Activated naive CD8-positive, alpha-beta T cell treated with anti-CD3 and anti-CD28 coated beads for 36 hours (primary cell): ENCODE data around the gene TTC7B. TPM values are rescaled to one million over a fixed set of nuclear protein-coding genes. Genes with fewer than 3 reads are reported as not detected.

Experiments used
- DNase-seq: peaks from one replicate; pipeline ENCODE4 v3.0.0; 2021
- H3K27ac Mint-ChIP-seq: one replicate; pipeline ENCODE4 v1.8.0; 2022; ENCODE audit warnings: mild to moderate bottlenecking, moderate library complexity, mixed read lengths
- H3K27me3 Mint-ChIP-seq: one replicate; pipeline ENCODE4 v1.8.0; 2022; ENCODE audit warnings: mild to moderate bottlenecking, mixed read lengths
- H3K36me3 Mint-ChIP-seq: one replicate; pipeline ENCODE4 v1.8.0; 2021; ENCODE audit warnings: mild to moderate bottlenecking, mixed read lengths
- H3K4me1 Mint-ChIP-seq: one replicate; pipeline ENCODE4 v1.8.0; 2021; ENCODE audit warnings: mixed read lengths
- H3K4me3 Mint-ChIP-seq: one replicate; pipeline ENCODE4 v1.8.0; 2022; ENCODE audit warnings: mild to moderate bottlenecking, moderate library complexity, mixed read lengths
- H3K9me3 Mint-ChIP-seq: one replicate; pipeline ENCODE4 v1.8.0; 2022; ENCODE audit warnings: mixed read lengths
- total RNA-seq, 2 experiments: library from RNA; stranded (reverse); gene quantifications; one replicate each; pipeline ENCODE4 v1.2.3, GENCODE V29; 2021

TTC7B gene
- total RNA-seq, 2 experiments from 2014 or later, result 7.1 to 7.6 TPM

- no peaks in the 10 kb centered on the region for H3K4me1 Mint-ChIP-seq
- no peak for DNase-seq
- H3K27me3 Mint-ChIP-seq, result no peaks in the 10 kb centered on the region
- H3K9me3 Mint-ChIP-seq, result no peaks in the 10 kb centered on the region
- no peaks in the 10 kb centered on the region for H3K36me3 Mint-ChIP-seq
- H3K27ac Mint-ChIP-seq, result no peak overlapping the region
- no peak overlapping the region for H3K4me3 Mint-ChIP-seq
Measured at GRCh38 chr14:90703841-90704737, 112.1 kb downstream of the TTC7B start.

GRCh38 chr14:90700933-90701776 is 115.1 kb downstream of the TTC7B start:
- Mint-ChIP-seq H3K27ac (no peak overlapping the region), H3K4me3 (no peak overlapping the region), H3K27me3 (peaks cover 3% of the 10 kb centered on the region), H3K4me1 (peaks cover 4% of the 10 kb centered on the region), H3K36me3 (no peaks in the 10 kb centered on the region), H3K9me3 (no peaks in the 10 kb centered on the region)
- DNase-seq, result no peak

- no peaks in the 10 kb centered on the region for H3K36me3 Mint-ChIP-seq
- peaks cover 3% of the 10 kb centered on the region for H3K27me3 Mint-ChIP-seq
- DNase-seq, result no peak
- no peak overlapping the region for H3K27ac Mint-ChIP-seq
- peaks cover 4% of the 10 kb centered on the region for H3K4me1 Mint-ChIP-seq
- H3K9me3 Mint-ChIP-seq, result no peaks in the 10 kb centered on the region
- H3K4me3 Mint-ChIP-seq, result no peak overlapping the region
Measured at GRCh38 chr14:90699016-90699415, 117.2 kb downstream of the TTC7B start.

- no peaks in the 10 kb centered on the region for H3K9me3 Mint-ChIP-seq
- peaks cover 4% of the 10 kb centered on the region for H3K4me1 Mint-ChIP-seq
- DNase-seq, result no peak
- no peaks in the 10 kb centered on the region for H3K36me3 Mint-ChIP-seq
- H3K27me3 Mint-ChIP-seq, result peaks cover 3% of the 10 kb centered on the region
- H3K4me3 Mint-ChIP-seq, result no peak overlapping the region
- H3K27ac Mint-ChIP-seq, result no peak overlapping the region
Measured at GRCh38 chr14:90698379-90698869, 117.8 kb downstream of the TTC7B start.

- Mint-ChIP-seq H3K27ac (no peak overlapping the region), H3K27me3 (peaks cover 3% of the 10 kb centered on the region), H3K4me3 (no peak overlapping the region), H3K4me1 (peaks cover 4% of the 10 kb centered on the region), H3K9me3 (no peaks in the 10 kb centered on the region), H3K36me3 (no peaks in the 10 kb centered on the region)
- DNase-seq, result peak; percentile 71
Measured at GRCh38 chr14:90697577-90698206, 118.5 kb downstream of the TTC7B start.

GRCh38 chr14:90697132-90697531 is 119.1 kb downstream of the TTC7B start:
- no peak for DNase-seq
- H3K36me3 Mint-ChIP-seq, result no peaks in the 10 kb centered on the region
- peaks cover 3% of the 10 kb centered on the region for H3K27me3 Mint-ChIP-seq
- peaks cover 4% of the 10 kb centered on the region for H3K4me1 Mint-ChIP-seq
- H3K9me3 Mint-ChIP-seq, result no peaks in the 10 kb centered on the region
- H3K4me3 Mint-ChIP-seq, result no peak overlapping the region
- H3K27ac Mint-ChIP-seq, result no peak overlapping the region

- H3K27ac Mint-ChIP-seq, result no peak overlapping the region
- no peaks in the 10 kb centered on the region for H3K9me3 Mint-ChIP-seq
- no peak overlapping the region for H3K4me3 Mint-ChIP-seq
- DNase-seq, result no peak
- H3K27me3 Mint-ChIP-seq, result peaks cover 3% of the 10 kb centered on the region
- H3K36me3 Mint-ChIP-seq, result no peaks in the 10 kb centered on the region
- H3K4me1 Mint-ChIP-seq, result peaks cover 4% of the 10 kb centered on the region
Measured at GRCh38 chr14:90696720-90697119, 119.5 kb downstream of the TTC7B start.

GRCh38 chr14:90695997-90696660 is 120.1 kb downstream of the TTC7B start:
- H3K36me3 Mint-ChIP-seq, result no peaks in the 10 kb centered on the region
- DNase-seq, result no peak
- no peaks in the 10 kb centered on the region for H3K9me3 Mint-ChIP-seq
- H3K4me1 Mint-ChIP-seq, result peaks cover 4% of the 10 kb centered on the region
- no peak overlapping the region for H3K4me3 Mint-ChIP-seq
- H3K27ac Mint-ChIP-seq, result no peak overlapping the region
- H3K27me3 Mint-ChIP-seq, result peaks cover 3% of the 10 kb centered on the region

- Mint-ChIP-seq H3K36me3 (no peaks in the 10 kb centered on the region), H3K9me3 (no peaks in the 10 kb centered on the region), H3K4me1 (peaks cover 5% of the 10 kb centered on the region), H3K27ac (no peak overlapping the region), H3K27me3 (peaks cover 3% of the 10 kb centered on the region), H3K4me3 (no peak overlapping the region)
- no peak for DNase-seq
Measured at GRCh38 chr14:90693413-90693812, 122.8 kb downstream of the TTC7B start.

- H3K27ac Mint-ChIP-seq, result no peak overlapping the region
- H3K36me3 Mint-ChIP-seq, result no peaks in the 10 kb centered on the region
Measured at GRCh38 chr14:90692826-90693225, 123.4 kb downstream of the TTC7B start.

GRCh38 chr14:90692061-90692460 is 124.2 kb downstream of the TTC7B start:
- Mint-ChIP-seq H3K36me3 (no peaks in the 10 kb centered on the region), H3K4me3 (no peak overlapping the region), H3K27ac (no peak overlapping the region), H3K4me1 (peaks cover 4% of the 10 kb centered on the region), H3K9me3 (no peaks in the 10 kb centered on the region), H3K27me3 (no peaks in the 10 kb centered on the region)
- DNase-seq, result no peak

More at GRCh38 chr14:90692826-90693225, 123.4 kb downstream of the TTC7B start:
- Mint-ChIP-seq H3K4me1 (peaks cover 5% of the 10 kb centered on the region), H3K9me3 (no peaks in the 10 kb centered on the region), H3K4me3 (no peak overlapping the region), H3K27me3 (peaks cover 3% of the 10 kb centered on the region)
- DNase-seq, result no peak

GRCh38 chr14:90691627-90692026 is 124.6 kb downstream of the TTC7B start:
- H3K27ac Mint-ChIP-seq, result no peak overlapping the region
- H3K27me3 Mint-ChIP-seq, result no peaks in the 10 kb centered on the region
- H3K4me1 Mint-ChIP-seq, result peaks cover 2% of the 10 kb centered on the region
- H3K9me3 Mint-ChIP-seq, result no peaks in the 10 kb centered on the region
- no peak overlapping the region for H3K4me3 Mint-ChIP-seq
- H3K36me3 Mint-ChIP-seq, result no peaks in the 10 kb centered on the region
- no peak for DNase-seq

GRCh38 chr14:90687680-90688079 is 128.6 kb downstream of the TTC7B start:
- Mint-ChIP-seq H3K4me3 (no peak overlapping the region), H3K4me1 (peaks cover 2% of the 10 kb centered on the region)

GRCh38 chr14:90682615-90683014 is 133.6 kb downstream of the TTC7B start:
- no peak overlapping the region for H3K27ac Mint-ChIP-seq
- no peaks in the 10 kb centered on the region for H3K9me3 Mint-ChIP-seq
- no peak overlapping the region for H3K4me3 Mint-ChIP-seq
- peaks cover 18% of the 10 kb centered on the region for H3K4me1 Mint-ChIP-seq
- no peaks in the 10 kb centered on the region for H3K36me3 Mint-ChIP-seq
- peaks cover 5% of the 10 kb centered on the region for H3K27me3 Mint-ChIP-seq
- DNase-seq, result no peak

More at GRCh38 chr14:90687680-90688079, 128.6 kb downstream of the TTC7B start:
- no peaks in the 10 kb centered on the region for H3K36me3 Mint-ChIP-seq
- H3K27me3 Mint-ChIP-seq, result peaks cover 5% of the 10 kb centered on the region
- H3K27ac Mint-ChIP-seq, result no peak overlapping the region
- no peaks in the 10 kb centered on the region for H3K9me3 Mint-ChIP-seq
- no peak for DNase-seq
